SK-N-SH treated with all-trans-retinoic acid at 6 μM for 48 hours (cell line): ENCODE data around the gene GRIA4.
A peak's percentile ranks its signal among the peaks of the same experiment; 100 is the strongest.

Experiments used
- ATAC-seq: fragments of 200-7000 bp; cut with Tn5 transposase; 3 replicates; pipeline ENCODE4 v1.9.1; 2020; ENCODE audit warnings: mild to moderate bottlenecking, moderate library complexity
- ARNTL ChIP-seq: fragments of 450-650 bp; formaldehyde crosslinking; IDR thresholded peaks from 2 replicates; pipeline ENCODE4 v1.5.0; 2020; ENCODE audit warnings: low read depth, mild to moderate bottlenecking, moderate library complexity, borderline replicate concordance
- BACH2 ChIP-seq: fragments of 250-450 bp; sonication (Bioruptor Pico); IDR thresholded peaks from 2 replicates; pipeline ENCODE4 v1.9.0; 2021; ENCODE audit warnings: mild to moderate bottlenecking, borderline replicate concordance
- CREB5 ChIP-seq: fragments of 250-450 bp; sonication (Bioruptor Pico); IDR thresholded peaks from 2 replicates; pipeline ENCODE4 v1.5.1; 2020; ENCODE audit warnings: low read depth, mild to moderate bottlenecking, moderate library complexity
- CSDC2 ChIP-seq: fragments of 250-450 bp; sonication (Bioruptor Pico); IDR thresholded peaks from 2 replicates; pipeline ENCODE4 v1.5.0; 2020; ENCODE audit warnings: mild to moderate bottlenecking, moderate library complexity
- ESRRG ChIP-seq: fragments of 250-450 bp; sonication (Bioruptor Pico); IDR thresholded peaks from 2 replicates; pipeline ENCODE4 v1.6.1; 2021; ENCODE audit warnings: mild to moderate bottlenecking
- GLIS3 ChIP-seq: fragments of 250-450 bp; sonication (Bioruptor Pico); IDR thresholded peaks from 2 replicates; pipeline ENCODE4 v1.5.0; 2020; ENCODE audit warnings: mild to moderate bottlenecking, moderate library complexity
- ISL1 ChIP-seq: fragments of 250-450 bp; sonication (Bioruptor Pico); IDR thresholded peaks from 2 replicates; pipeline ENCODE4 v2.1.2; 2022; ENCODE audit warnings: mild to moderate bottlenecking, moderate library complexity
- OSR1 ChIP-seq: fragments of 250-450 bp; sonication (Bioruptor Pico); IDR thresholded peaks from 2 replicates; pipeline ENCODE4 v1.8.0; 2022; ENCODE audit warnings: moderate library complexity, mild to moderate bottlenecking, inconsistent platforms
- PATZ1 ChIP-seq: fragments of 250-450 bp; sonication (Bioruptor Pico); IDR thresholded peaks from 2 replicates; pipeline ENCODE4 v1.8.0; 2020; ENCODE audit warnings: mild to moderate bottlenecking, moderate library complexity, borderline replicate concordance
- PPARA ChIP-seq: fragments of 250-450 bp; sonication (Bioruptor Pico); IDR thresholded peaks from 2 replicates; pipeline ENCODE4 v1.5.0; 2020; ENCODE audit warnings: mild to moderate bottlenecking, borderline replicate concordance
- RARB ChIP-seq: fragments of 250-450 bp; sonication (Bioruptor Pico); IDR thresholded peaks from 2 replicates; pipeline ENCODE4 v1.8.0; 2021; ENCODE audit warnings: mild to moderate bottlenecking, moderate library complexity
- SNAI2 ChIP-seq: fragments of 250-450 bp; sonication (Bioruptor Pico); IDR thresholded peaks from 2 replicates; pipeline ENCODE4 v1.5.0; 2020; ENCODE audit warnings: mild to moderate bottlenecking, moderate library complexity
- TCF4 ChIP-seq: fragments of 250-450 bp; sonication (Bioruptor Pico); IDR thresholded peaks from 2 replicates; pipeline ENCODE4 v1.8.0; 2021; ENCODE audit warnings: mild to moderate bottlenecking, moderate library complexity, borderline replicate concordance
- TOX ChIP-seq: fragments of 250-450 bp; sonication (Bioruptor Pico); IDR thresholded peaks from 2 replicates; pipeline ENCODE4 v1.8.0; 2021; ENCODE audit warnings: mild to moderate bottlenecking, moderate library complexity, borderline replicate concordance
- TSHZ2 ChIP-seq: fragments of 250-450 bp; sonication (Bioruptor Pico); IDR thresholded peaks from 2 replicates; pipeline ENCODE4 v1.5.0; 2020; ENCODE audit warnings: mild to moderate bottlenecking, moderate library complexity
- ZC3H10 ChIP-seq: fragments of 250-450 bp; sonication (Bioruptor Pico); IDR thresholded peaks from 2 replicates; pipeline ENCODE4 v1.5.1; 2021; ENCODE audit warnings: mild to moderate bottlenecking, moderate library complexity
- ZFP3 ChIP-seq: fragments of 250-450 bp; sonication (Bioruptor Pico); IDR thresholded peaks from 2 replicates; pipeline ENCODE4 v1.5.0; 2020; ENCODE audit warnings: mild to moderate bottlenecking, moderate library complexity
- ZFP30 ChIP-seq: fragments of 450-650 bp; formaldehyde crosslinking; IDR thresholded peaks from 2 replicates; pipeline ENCODE4 v1.5.0; 2022; ENCODE audit warnings: mild to moderate bottlenecking, moderate library complexity
- ZNF565 ChIP-seq: fragments of 450-650 bp; formaldehyde crosslinking; conservative IDR thresholded peaks from 2 replicates; pipeline ENCODE4 v1.5.0; 2020; ENCODE audit warnings: low read depth, mild to moderate bottlenecking, moderate library complexity
- ZNF70 ChIP-seq: fragments of 450-650 bp; formaldehyde crosslinking; IDR thresholded peaks from 2 replicates; pipeline ENCODE4 v1.5.0; 2020; ENCODE audit warnings: mild to moderate bottlenecking, moderate library complexity
- ZNF8 ChIP-seq: fragments of 450-650 bp; formaldehyde crosslinking; IDR thresholded peaks from 2 replicates; pipeline ENCODE4 v1.5.0; 2020; ENCODE audit warnings: mild to moderate bottlenecking, moderate library complexity
- TF ChIP-seq, protein P1 (sequence below): fragments of 250-450 bp; sonication (Bioruptor Pico); IDR thresholded peaks from 2 replicates; pipeline ENCODE4 v1.8.0; 2021; ENCODE audit warnings: low read depth, mild to moderate bottlenecking, moderate library complexity, borderline replicate concordance
- TF ChIP-seq, protein P2 (sequence below): fragments of 250-450 bp; sonication (Bioruptor Pico); IDR thresholded peaks from 2 replicates; pipeline ENCODE4 v1.5.1; 2021; ENCODE audit warnings: mild to moderate bottlenecking, moderate library complexity

The GRIA4 gene

DNA sequence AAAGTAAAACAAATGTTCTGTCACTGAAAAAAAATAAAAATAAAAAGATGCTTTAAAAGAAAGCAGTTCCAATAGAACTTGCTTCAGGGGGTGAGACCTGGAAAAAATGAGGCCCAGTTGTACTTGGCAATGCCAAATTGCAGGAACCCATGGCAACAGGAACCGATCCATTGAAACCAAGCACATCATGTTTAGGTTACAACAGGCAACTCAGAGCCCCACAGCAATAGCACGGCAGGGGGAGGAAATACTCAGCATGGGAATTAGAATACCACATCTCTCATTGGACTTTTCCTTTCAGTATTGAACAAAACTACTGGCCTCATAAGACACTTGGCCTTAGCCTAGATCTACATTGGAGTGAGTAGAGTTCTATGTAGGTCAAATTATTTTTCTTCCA lies 327.9 kb downstream of the GRIA4 start:
- TF ChIP-seq ZFP3 (CRISPR knock-in tag) = no peak
- TF ChIP-seq ESRRG = no peak
- TF ChIP-seq ZC3H10 (CRISPR knock-in tag) = no peak
- no peak for TF ChIP-seq PATZ1 (CRISPR knock-in tag)
- no peak for TF ChIP-seq SNAI2 (CRISPR knock-in tag)
- no peak for TF ChIP-seq ZFP30 (CRISPR knock-in tag)
- no peak for TF ChIP-seq CREB5
- no peak for TF ChIP-seq BACH2
- no peak for TF ChIP-seq RARB
- TF ChIP-seq ZNF8 (CRISPR knock-in tag) = no peak
- no peak for TF ChIP-seq TCF4 (CRISPR knock-in tag)
- TF ChIP-seq ISL1 (CRISPR knock-in tag) = no peak
- TF ChIP-seq, protein P1, sequence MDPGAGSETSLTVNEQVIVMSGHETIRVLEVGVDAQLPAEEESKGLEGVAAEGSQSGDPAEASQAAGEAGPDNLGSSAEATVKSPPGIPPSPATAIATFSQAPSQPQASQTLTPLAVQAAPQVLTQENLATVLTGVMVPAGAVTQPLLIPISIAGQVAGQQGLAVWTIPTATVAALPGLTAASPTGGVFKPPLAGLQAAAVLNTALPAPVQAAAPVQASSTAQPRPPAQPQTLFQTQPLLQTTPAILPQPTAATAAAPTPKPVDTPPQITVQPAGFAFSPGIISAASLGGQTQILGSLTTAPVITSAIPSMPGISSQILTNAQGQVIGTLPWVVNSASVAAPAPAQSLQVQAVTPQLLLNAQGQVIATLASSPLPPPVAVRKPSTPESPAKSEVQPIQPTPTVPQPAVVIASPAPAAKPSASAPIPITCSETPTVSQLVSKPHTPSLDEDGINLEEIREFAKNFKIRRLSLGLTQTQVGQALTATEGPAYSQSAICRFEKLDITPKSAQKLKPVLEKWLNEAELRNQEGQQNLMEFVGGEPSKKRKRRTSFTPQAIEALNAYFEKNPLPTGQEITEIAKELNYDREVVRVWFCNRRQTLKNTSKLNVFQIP (CRISPR knock-in tag) = no peak
- no peak for TF ChIP-seq GLIS3 (CRISPR knock-in tag)
- no peak for TF ChIP-seq CSDC2 (CRISPR knock-in tag)
- no peak for TF ChIP-seq TSHZ2 (CRISPR knock-in tag)
- TF ChIP-seq ZNF565 (CRISPR knock-in tag) = no peak
- ATAC-seq = peak; percentile 81

DNA sequence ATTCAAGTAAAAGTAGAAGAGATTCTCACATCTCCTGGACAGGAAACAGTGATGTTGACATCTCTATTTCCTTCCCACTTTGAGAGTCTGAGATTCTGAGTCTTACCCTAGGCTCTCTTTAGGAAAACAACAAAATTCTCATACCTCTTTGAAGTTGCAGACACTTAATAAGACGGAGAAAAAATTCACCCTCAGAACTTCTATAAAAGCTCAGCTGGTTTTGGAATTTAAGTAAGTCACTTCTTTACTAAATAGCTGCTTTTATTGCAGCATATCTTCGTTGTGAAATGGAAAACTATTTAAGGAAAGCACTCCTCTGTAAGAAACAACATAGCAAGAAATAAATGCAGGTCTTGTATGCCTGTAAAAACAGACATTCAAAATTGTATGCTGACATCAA lies 333.0 kb downstream of the GRIA4 start:
- TF ChIP-seq ZFP30 (CRISPR knock-in tag) (no peak), ARNTL (CRISPR knock-in tag) (no peak), PPARA (CRISPR knock-in tag) (no peak), OSR1 (CRISPR knock-in tag) (no peak), TOX (CRISPR knock-in tag) (no peak), TCF4 (CRISPR knock-in tag) (no peak)
- ATAC-seq = no peak; the same call in 2 of the 3 replicates

- no peak for TF ChIP-seq ZNF70 (CRISPR knock-in tag)
- TF ChIP-seq ARNTL (CRISPR knock-in tag) = no peak
- no peak for TF ChIP-seq CREB5
- no peak for TF ChIP-seq TSHZ2 (CRISPR knock-in tag)
- TF ChIP-seq ESRRG = no peak
- TF ChIP-seq, protein P2, sequence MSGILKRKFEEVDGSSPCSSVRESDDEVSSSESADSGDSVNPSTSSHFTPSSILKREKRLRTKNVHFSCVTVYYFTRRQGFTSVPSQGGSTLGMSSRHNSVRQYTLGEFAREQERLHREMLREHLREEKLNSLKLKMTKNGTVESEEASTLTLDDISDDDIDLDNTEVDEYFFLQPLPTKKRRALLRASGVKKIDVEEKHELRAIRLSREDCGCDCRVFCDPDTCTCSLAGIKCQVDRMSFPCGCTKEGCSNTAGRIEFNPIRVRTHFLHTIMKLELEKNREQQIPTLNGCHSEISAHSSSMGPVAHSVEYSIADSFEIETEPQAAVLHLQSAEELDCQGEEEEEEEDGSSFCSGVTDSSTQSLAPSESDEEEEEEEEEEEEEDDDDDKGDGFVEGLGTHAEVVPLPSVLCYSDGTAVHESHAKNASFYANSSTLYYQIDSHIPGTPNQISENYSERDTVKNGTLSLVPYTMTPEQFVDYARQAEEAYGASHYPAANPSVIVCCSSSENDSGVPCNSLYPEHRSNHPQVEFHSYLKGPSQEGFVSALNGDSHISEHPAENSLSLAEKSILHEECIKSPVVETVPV (CRISPR knock-in tag) = no peak
- TF ChIP-seq BACH2 = no peak
- no peak for TF ChIP-seq ZFP3 (CRISPR knock-in tag)
- ATAC-seq = no peak
Measured at GRCh38 chr11:105948918-105949590, 339.2 kb downstream of the GRIA4 start.
